GM10248 (cell line): Measurements from ENCODE around the gene GGACT.
"Not testable (repeated sequence)": the region's sequence is repeated elsewhere in the genome, so short reads cannot be mapped to it uniquely, and the experiment has no call there.

Experiments used
- CTCF ChIA-PET: fragments of 300-600 bp; sonication (Branson Sonifier 250); formaldehyde crosslinking; extraction: SDS; loops from one replicate; lab custom pipeline; 2021; ENCODE audit warnings: antibody characterized with exemption; lab: Yijun Ruan, JAX
- POLR2A ChIA-PET: fragments of 350-650 bp; sonication (Branson Sonifier 250); formaldehyde crosslinking; extraction: SDS; loops from one replicate; lab custom pipeline; 2020; ENCODE audit warnings: antibody characterized with exemption; lab: Yijun Ruan, JAX
- DNase-seq: peaks from one replicate; pipeline ENCODE4 v3.0.0; 2012; ENCODE audit errors: extremely low spot score
- CTCF ChIP-seq: IDR thresholded peaks from 2 replicates; pipeline ENCODE4 v1.5.1; 2012; ENCODE audit warnings: mild to moderate bottlenecking, low read depth; ENCODE audit errors: extremely low read depth, missing control alignments, control extremely low read depth

The GGACT gene

GRCh38 chr13:100581030-100581429, 7.6 kb downstream of the GGACT start:
- POLR2A ChIA-PET: no interaction called here
- TF ChIP-seq CTCF: no peak
- no peak for DNase-seq
- CTCF ChIA-PET: interaction anchor here (1.1 to 1.8 kb wide), 2 partner anchors 8 to 9 kb away, joined by 4 read pairs; no protein-coding TSS in a partner anchor

GRCh38 chr13:100580045-100580444, 8.5 kb downstream of the GGACT start:
- DNase-seq: no peak
- CTCF ChIA-PET: interaction anchor here (1.1 to 1.8 kb wide), 4 partner anchors 8 to 21 kb away, joined by 3 to 4 read pairs (median 4); no protein-coding TSS in a partner anchor
- no peak for TF ChIP-seq CTCF
- POLR2A ChIA-PET: interaction anchor here (0.5 kb wide), 1 partner anchor 22 kb away, joined by 3 read pairs; no protein-coding TSS in a partner anchor

GRCh38 chr13:100577239-100577638, 11.3 kb downstream of the GGACT start:
- POLR2A ChIA-PET, DNase-seq, CTCF ChIA-PET: not testable (repeated sequence)

GRCh38 chr13:100573121-100573520, 15.5 kb downstream of the GGACT start:
- ChIA-PET CTCF (interaction anchor here (0.6 to 5.5 kb wide), 46 partner anchors 8 to 918 kb away, joined by 3 to 88 read pairs (median 3); partner anchors contain the start of genes GGACT and TMTC4), POLR2A (interaction anchor here (0.6 kb wide), 2 partner anchors 13 to 489 kb away, joined by 3 read pairs; no protein-coding TSS in a partner anchor)
- DNase-seq: peak; percentile 69
- TF ChIP-seq CTCF: peak; percentile 85

GRCh38 chr13:100566543-100566942, 22.0 kb downstream of the GGACT start:
- no peak for TF ChIP-seq CTCF
- DNase-seq: no peak
- ChIA-PET POLR2A (no interaction called here), CTCF (interaction anchor here (2.6 kb wide), 1 partner anchor 561 kb away, joined by 5 read pairs; no protein-coding TSS in a partner anchor)

GRCh38 chr13:100565286-100565685, 23.3 kb downstream of the GGACT start:
- DNase-seq: no peak
- TF ChIP-seq CTCF: no peak
- ChIA-PET POLR2A (no interaction called here), CTCF (interaction anchor here (0.7 to 3.2 kb wide), 2 partner anchors 8 to 14 kb away, joined by 3 to 25 read pairs; no protein-coding TSS in a partner anchor)

GRCh38 chr13:100564444-100565223, 24.0 kb downstream of the GGACT start:
- ChIA-PET CTCF (interaction anchor here (3.2 kb wide), 1 partner anchor 9 kb away, joined by 25 read pairs; no protein-coding TSS in a partner anchor), POLR2A (no interaction called here)
- DNase-seq: no peak
- no peak for TF ChIP-seq CTCF
